Neural crest cell (in vitro differentiated cells): ENCODE measurements around the gene GDAP1L1. TPM values are rescaled to one million over a fixed set of nuclear protein-coding genes. Genes with fewer than 3 reads are reported as not detected.
"Not testable (repeated sequence)": the region's sequence is repeated elsewhere in the genome, so short reads cannot be mapped to it uniquely, and the experiment has no call there.

Experiments used
- DNase-seq: peaks from one replicate; pipeline ENCODE4 v3.0.0; 2021; ENCODE audit warnings: low read depth, mixed read lengths, low spot score
- H3K27ac Mint-ChIP-seq: one replicate; pipeline ENCODE4 v1.8.0; 2021; ENCODE audit warnings: mild to moderate bottlenecking, mixed read lengths; ENCODE audit not compliant: unreplicated experiment
- H3K27me3 Mint-ChIP-seq: 2 replicates; pipeline ENCODE4 v1.8.0; 2021; ENCODE audit warnings: low read depth, mild to moderate bottlenecking, mixed read lengths
- H3K36me3 Mint-ChIP-seq: 2 replicates; pipeline ENCODE4 v1.8.0; 2021; ENCODE audit warnings: low read depth, mild to moderate bottlenecking, mixed read lengths
- H3K4me1 Mint-ChIP-seq: 2 replicates; pipeline ENCODE4 v1.8.0; 2021; ENCODE audit warnings: mixed read lengths
- H3K4me3 Mint-ChIP-seq: one replicate; pipeline ENCODE4 v1.8.0; 2021; ENCODE audit warnings: mild to moderate bottlenecking, mixed read lengths
- H3K9me3 Mint-ChIP-seq: 2 replicates; pipeline ENCODE4 v1.8.0; 2021; ENCODE audit warnings: mixed read lengths
- total RNA-seq: library from RNA; stranded (reverse); gene quantifications from 2 replicates; pipeline ENCODE4 v1.2.1, GENCODE V29; 2021
- TF ChIP-seq, protein P1 (sequence below): fragments of 200-600 bp; sonication (generic); conservative IDR thresholded peaks from 2 replicates; pipeline ENCODE4 v1.5.0; 2021; ENCODE audit warnings: antibody characterized with exemption, mild to moderate bottlenecking

The GDAP1L1 gene
- total RNA-seq, 1 donor from 2014 or later, result 10.9 TPM

- Mint-ChIP-seq H3K36me3 (no peaks in the 10 kb centered on the region), H3K27ac (no peak overlapping the region), H3K27me3 (peaks cover 2% of the 10 kb centered on the region), H3K9me3 (no peaks in the 10 kb centered on the region), H3K4me1 (peaks cover 7% of the 10 kb centered on the region), H3K4me3 (no peak overlapping the region)
- TF ChIP-seq, protein P1, sequence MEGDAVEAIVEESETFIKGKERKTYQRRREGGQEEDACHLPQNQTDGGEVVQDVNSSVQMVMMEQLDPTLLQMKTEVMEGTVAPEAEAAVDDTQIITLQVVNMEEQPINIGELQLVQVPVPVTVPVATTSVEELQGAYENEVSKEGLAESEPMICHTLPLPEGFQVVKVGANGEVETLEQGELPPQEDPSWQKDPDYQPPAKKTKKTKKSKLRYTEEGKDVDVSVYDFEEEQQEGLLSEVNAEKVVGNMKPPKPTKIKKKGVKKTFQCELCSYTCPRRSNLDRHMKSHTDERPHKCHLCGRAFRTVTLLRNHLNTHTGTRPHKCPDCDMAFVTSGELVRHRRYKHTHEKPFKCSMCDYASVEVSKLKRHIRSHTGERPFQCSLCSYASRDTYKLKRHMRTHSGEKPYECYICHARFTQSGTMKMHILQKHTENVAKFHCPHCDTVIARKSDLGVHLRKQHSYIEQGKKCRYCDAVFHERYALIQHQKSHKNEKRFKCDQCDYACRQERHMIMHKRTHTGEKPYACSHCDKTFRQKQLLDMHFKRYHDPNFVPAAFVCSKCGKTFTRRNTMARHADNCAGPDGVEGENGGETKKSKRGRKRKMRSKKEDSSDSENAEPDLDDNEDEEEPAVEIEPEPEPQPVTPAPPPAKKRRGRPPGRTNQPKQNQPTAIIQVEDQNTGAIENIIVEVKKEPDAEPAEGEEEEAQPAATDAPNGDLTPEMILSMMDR, result no peak
- no peak for DNase-seq
These were observed 72.8 kb downstream of the GDAP1L1 start for GRCh38 chr20:44319839-44320422.

DNA sequence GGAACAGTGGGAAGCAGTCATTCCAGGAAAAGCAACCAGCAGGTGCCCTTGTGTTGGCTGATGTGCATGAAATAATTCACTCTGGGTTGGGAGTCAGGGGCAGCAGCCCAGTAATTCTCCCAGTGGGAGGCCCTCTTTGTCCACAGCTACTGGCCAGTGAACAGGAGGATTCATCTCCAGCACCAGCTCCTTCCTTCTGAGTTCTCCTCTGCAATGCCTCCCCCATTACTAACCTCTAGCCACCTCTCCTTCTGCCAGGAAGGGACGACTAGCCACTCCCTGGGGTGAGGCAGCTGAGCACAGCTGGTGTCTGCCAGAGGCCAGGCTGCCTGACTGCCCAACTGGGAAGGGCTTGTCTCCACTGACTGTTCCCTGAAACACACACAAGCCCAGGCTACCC, 77.2 kb downstream of the GDAP1L1 start:
- H3K36me3 Mint-ChIP-seq, result no peaks in the 10 kb centered on the region
- TF ChIP-seq, protein P1, result no peak
- no peak for DNase-seq
- peaks cover 7% of the 10 kb centered on the region for H3K4me1 Mint-ChIP-seq
- peaks cover 2% of the 10 kb centered on the region for H3K27me3 Mint-ChIP-seq
- H3K9me3 Mint-ChIP-seq, result no peaks in the 10 kb centered on the region
- no peak overlapping the region for H3K4me3 Mint-ChIP-seq
- H3K27ac Mint-ChIP-seq, result no peak overlapping the region

DNA sequence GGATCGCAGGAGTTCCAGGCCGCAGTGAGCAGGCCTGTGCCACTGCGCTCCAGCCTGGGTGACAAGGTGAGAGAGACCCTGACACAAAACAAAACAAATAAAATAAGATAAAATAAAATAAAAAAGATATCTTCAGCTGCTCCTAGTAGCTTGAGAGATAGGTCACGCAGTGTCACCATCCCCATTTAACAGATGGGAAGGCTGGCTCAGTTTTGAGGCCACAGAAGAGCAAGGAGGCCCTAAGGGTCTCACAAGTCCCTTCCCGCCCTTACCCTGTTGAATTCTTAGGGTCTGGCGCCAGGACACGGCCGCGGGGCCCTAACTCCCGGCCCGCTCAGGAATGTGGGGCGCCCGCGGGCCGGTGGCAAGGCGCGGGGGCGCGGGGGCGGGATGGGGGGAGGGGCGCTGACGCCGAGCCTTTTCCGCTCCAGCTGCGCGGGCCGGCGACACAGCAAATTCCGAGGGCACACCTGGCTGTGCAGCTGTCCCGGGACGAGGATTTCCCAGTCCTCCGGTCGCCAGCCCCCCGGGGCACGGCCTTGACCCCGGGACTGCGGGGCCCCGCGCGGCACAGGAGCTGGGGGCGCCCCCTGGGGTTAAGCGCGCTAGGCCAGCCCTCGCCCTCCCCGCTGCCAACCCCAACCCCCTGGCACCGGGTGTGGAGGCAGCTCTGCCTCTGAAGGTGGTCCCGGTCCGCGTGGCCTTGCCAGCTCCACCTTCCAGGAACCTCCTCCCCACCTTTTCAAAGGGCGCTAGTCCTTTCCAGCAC, 79.5 kb downstream of the GDAP1L1 start:
- no peak overlapping the region for H3K4me3 Mint-ChIP-seq
- H3K27ac Mint-ChIP-seq, result no peak overlapping the region
- no peak for DNase-seq
- no peaks in the 10 kb centered on the region for H3K9me3 Mint-ChIP-seq
- H3K36me3 Mint-ChIP-seq, result no peaks in the 10 kb centered on the region
- peaks cover 7% of the 10 kb centered on the region for H3K4me1 Mint-ChIP-seq
- TF ChIP-seq, protein P1, result no peak
- peaks cover 2% of the 10 kb centered on the region for H3K27me3 Mint-ChIP-seq

- not testable (repeated sequence) for H3K4me3 Mint-ChIP-seq, H3K36me3 Mint-ChIP-seq, H3K27me3 Mint-ChIP-seq, H3K4me1 Mint-ChIP-seq, H3K9me3 Mint-ChIP-seq, DNase-seq, H3K27ac Mint-ChIP-seq
These were observed 80.6 kb downstream of the GDAP1L1 start for GRCh38 chr20:44327748-44328147.

- Mint-ChIP-seq H3K36me3 (no peaks in the 10 kb centered on the region), H3K4me3 (no peak overlapping the region)
These were observed 81.3 kb downstream of the GDAP1L1 start for GRCh38 chr20:44328428-44328827.

More at GRCh38 chr20:44328428-44328827, 81.3 kb downstream of the GDAP1L1 start:
- TF ChIP-seq, protein P1, result no peak
- no peak for DNase-seq
- Mint-ChIP-seq H3K27me3 (peaks cover 2% of the 10 kb centered on the region), H3K9me3 (no peaks in the 10 kb centered on the region), H3K4me1 (peaks cover 7% of the 10 kb centered on the region), H3K27ac (no peak overlapping the region)

Other genes starting within 250 kb of the GDAP1L1 start
- 0.07 TPM in 1 of 2 replicates, not detected in the other for gene JPH2, start 60.1 kb upstream of the GDAP1L1 start, total RNA-seq
- gene OSER1, start 36.5 kb upstream of the GDAP1L1 start, total RNA-seq, result 26.6 and 29.8 TPM in 2 replicates
- 6.2 and 6.4 TPM in 2 replicates for gene FITM2, start 63.9 kb downstream of the GDAP1L1 start, total RNA-seq
- gene R3HDML, start 89.7 kb downstream of the GDAP1L1 start, total RNA-seq, result not detected in 2 replicates
- not detected in 2 replicates for gene HNF4A, start 108.4 kb downstream of the GDAP1L1 start, total RNA-seq
- 20.6 and 22.3 TPM in 2 replicates for gene TTPAL, start 228.6 kb downstream of the GDAP1L1 start, total RNA-seq